ENCODE measurements around the gene MAPK11.
A peak's percentile ranks its signal among the peaks of the same experiment; 100 is the strongest.

Gene MAPK11

GRCh38 chr22:50307890-50308596, 37.9 kb upstream of the MAPK11 start:
- no peak for DNase-seq

GRCh38 chr22:50306753-50307749, 36.9 kb upstream of the MAPK11 start, which contains the start of gene PLXNB2:
Gene PLXNB2, minus strand, starts transcription at chr22:50307646. Its CDS starts 17,062 bp downstream, at chr22:50290584.
- DNase-seq, result peak; percentile 17 to 79

GRCh38 chr22:50305923-50306566, 35.9 kb upstream of the MAPK11 start:
- peak; percentile 80 to 95 for DNase-seq

- DNase-seq, result peak; percentile 48 to 57
Observed at GRCh38 chr22:50305393-50305922, 35.3 kb upstream of the MAPK11 start.

GRCh38 chr22:50304528-50305392, 34.6 kb upstream of the MAPK11 start:
- peak; percentile 85 to 94 for DNase-seq

- DNase-seq, result peak; percentile 3 to 24
Observed at GRCh38 chr22:50303848-50304527, 33.8 kb upstream of the MAPK11 start.

GRCh38 chr22:50303515-50303847, 33.3 kb upstream of the MAPK11 start:
- no peak for DNase-seq

GRCh38 chr22:50302564-50302963, 32.4 kb upstream of the MAPK11 start:
- DNase-seq, result no peak

- peak in 1 of 2 experiments; percentile 9 for DNase-seq
Observed at GRCh38 chr22:50302041-50302541, 31.9 kb upstream of the MAPK11 start.

GRCh38 chr22:50301581-50301991, 31.4 kb upstream of the MAPK11 start:
- DNase-seq, result no peak

- no peak for DNase-seq
Observed at GRCh38 chr22:50300620-50301257, 30.6 kb upstream of the MAPK11 start.

GRCh38 chr22:50299785-50300619, 29.8 kb upstream of the MAPK11 start:
- DNase-seq, result no peak

- DNase-seq, result no peak
Observed at GRCh38 chr22:50298937-50299784, 29.0 kb upstream of the MAPK11 start.

- DNase-seq, result no peak
Observed at GRCh38 chr22:50298266-50298637, 28.1 kb upstream of the MAPK11 start.

- no peak for DNase-seq
Observed at GRCh38 chr22:50297510-50298265, 27.5 kb upstream of the MAPK11 start.

GRCh38 chr22:50296658-50297490, 26.7 kb upstream of the MAPK11 start:
- no peak for DNase-seq

GRCh38 chr22:50294319-50294656, 24.1 kb upstream of the MAPK11 start:
- no peak for DNase-seq

Measured in NCI-H446 (cell line).